BJ (cell line): Measurements from ENCODE around the gene ALG12. TPM values are rescaled to one million over a fixed set of nuclear protein-coding genes. Genes with fewer than 3 reads are reported as not detected.
"Not testable (repeated sequence)": the region's sequence is repeated elsewhere in the genome, so short reads cannot be mapped to it uniquely, and the experiment has no call there.

Source experiments
- CTCF ChIA-PET: fragments of 350-600 bp; formaldehyde crosslinking; extraction: SDS; loops from one replicate; lab custom pipeline; 2021; ENCODE audit warnings: antibody characterized with exemption, inconsistent platforms; lab: Yijun Ruan, JAX
- POLR2A ChIA-PET: fragments of 300-600 bp; sonication (Branson Sonifier 250); formaldehyde crosslinking; extraction: SDS; loops from one replicate; lab custom pipeline; 2021; ENCODE audit warnings: antibody characterized with exemption; lab: Charles Lee
- DNase-seq: peaks from one replicate; pipeline ENCODE4 v3.0.0-alpha.2; 2011; ENCODE audit warnings: low read depth
- H3K27me3 ChIP-seq: 2 replicates; pipeline ENCODE4 v1.6.0; 2011; ENCODE audit warnings: low read length; ENCODE audit not compliant: control insufficient read depth, insufficient read depth
- H3K36me3 ChIP-seq: 2 replicates; pipeline ENCODE4 v1.5.1; 2011; ENCODE audit warnings: low read length; ENCODE audit not compliant: control insufficient read depth, insufficient read depth
- H3K4me3 ChIP-seq: 2 replicates; pipeline ENCODE4 v1.5.1; 2011; ENCODE audit warnings: low read depth, mild to moderate bottlenecking, control low read depth, low read length
- CTCF ChIP-seq: IDR thresholded peaks from 2 replicates; pipeline ENCODE4 v1.5.1; 2011; ENCODE audit warnings: low read depth, mild to moderate bottlenecking, control low read depth, inconsistent platforms, low read length, moderate library complexity; ENCODE audit not compliant: insufficient read depth
- polyA plus RNA-seq: library from polyadenylated mRNA; depleted of rRNA; stranded (reverse); fragments of >200 nt; gene quantifications from 2 replicates; pipeline ENCODE4 v1.2.3, GENCODE V29; 2011

ALG12 gene
- polyA plus RNA-seq, 1 experiment = 7.9 TPM

GRCh38 chr22:49948116-49948957, 30.1 kb upstream of the ALG12 start:
- no peak for TF ChIP-seq CTCF
- H3K36me3 ChIP-seq = no peaks in the 10 kb centered on the region
- H3K4me3 ChIP-seq = no peak overlapping the region
- DNase-seq = no peak
- no peaks in the 10 kb centered on the region for H3K27me3 ChIP-seq
- ChIA-PET CTCF (no interaction called here), POLR2A (no interaction called here)

- DNase-seq = no peak
- POLR2A ChIA-PET = no interaction called here
- H3K4me3 ChIP-seq = no peak overlapping the region
- H3K27me3 ChIP-seq = no peaks in the 10 kb centered on the region
- CTCF ChIA-PET = interaction anchor here (1.3 to 1.6 kb wide), 2 partner anchors 14 to 46 kb away, joined by 4 to 5 read pairs; no protein-coding TSS in a partner anchor
- no peaks in the 10 kb centered on the region for H3K36me3 ChIP-seq
- TF ChIP-seq CTCF = no peak
Measured at GRCh38 chr22:49947296-49947622, 29.0 kb upstream of the ALG12 start.

GRCh38 chr22:49946612-49947295, 28.5 kb upstream of the ALG12 start:
- ChIA-PET CTCF (interaction anchor here (0.7 to 1.6 kb wide), 4 partner anchors 14 to 57 kb away, joined by 3 to 5 read pairs (median 4); no protein-coding TSS in a partner anchor), POLR2A (no interaction called here)
- Histone ChIP-seq H3K36me3 (no peaks in the 10 kb centered on the region), H3K4me3 (no peak overlapping the region), H3K27me3 (no peaks in the 10 kb centered on the region)
- DNase-seq = no peak
- no peak for TF ChIP-seq CTCF

GRCh38 chr22:49945042-49945794, 27.0 kb upstream of the ALG12 start:
- POLR2A ChIA-PET, H3K36me3 ChIP-seq, DNase-seq, H3K4me3 ChIP-seq, H3K27me3 ChIP-seq, CTCF ChIA-PET: not testable (repeated sequence)

GRCh38 chr22:49944399-49944891, 26.2 kb upstream of the ALG12 start:
- POLR2A ChIA-PET = no interaction called here
- TF ChIP-seq CTCF = no peak
- DNase-seq = no peak
- no peak overlapping the region for H3K4me3 ChIP-seq
- no peaks in the 10 kb centered on the region for H3K27me3 ChIP-seq
- no peaks in the 10 kb centered on the region for H3K36me3 ChIP-seq
- CTCF ChIA-PET = interaction anchor here (1.2 kb wide), 1 partner anchor 8 kb away, joined by 3 read pairs; no protein-coding TSS in a partner anchor
